Measurements from ENCODE around the gene GPNMB. TPM values are rescaled to one million over a fixed set of nuclear protein-coding genes. Genes with fewer than 3 reads are reported as not detected.

Gene GPNMB
- total RNA-seq, 1 experiment from 2014 or later: 1.2 TPM

GRCh38 chr7:23295401-23295697 lies 48.8 kb downstream of the GPNMB start:
- no TSS peak for BruUV-seq (replicated peaks)
- H3K4me1 ChIP-seq: peaks cover 1% of the 10 kb centered on the region; the same call in 1 of the 2 replicates
- no peaks in the 10 kb centered on the region for H3K36me3 ChIP-seq (ENCODE audit: control insufficient read depth, insufficient read depth, low read length)
- Mint-ChIP-seq H3K27me3 (ENCODE audit: insufficient read depth, unreplicated experiment) (no peaks in the 10 kb centered on the region), H3K4me3 (ENCODE audit: unreplicated experiment) (no peak overlapping the region), H3K4me1 (ENCODE audit: low read depth, unreplicated experiment) (peaks cover 9% of the 10 kb centered on the region), H3K27ac (ENCODE audit: unreplicated experiment) (no peak overlapping the region), H3K36me3 (ENCODE audit: insufficient read depth, unreplicated experiment) (peaks cover 15% of the 10 kb centered on the region), H3K9me3 (ENCODE audit: unreplicated experiment) (no peaks in the 10 kb centered on the region)
- CTCF ChIA-PET: interaction anchor here (2.2 kb wide), 1 partner anchor 22 kb away, joined by 8 read pairs; no protein-coding TSS in a partner anchor
- TF ChIP-seq CTCF (IDR thresholded peaks at IDR 0.05; ENCODE audit: insufficient read depth in 1 of 2, low read depth in 1 of 2, low read length in 1 of 2, severe bottlenecking in 1 of 2, unreplicated experiment in 1 of 2): no peak
- H3K9me3 ChIP-seq: no peaks in the 10 kb centered on the region
- intact Hi-C loops (cut with micrococcal nuclease; ENCODE audit: unreplicated experiment): no loop called here
- no peaks in the 10 kb centered on the region for H3K27me3 ChIP-seq (replicated peaks; ENCODE audit: control insufficient read depth, insufficient read depth, low read length)
- H3K4me3 ChIP-seq (ENCODE audit: low read depth, low read length): no peak overlapping the region
- POLR2A ChIA-PET: no interaction called here
- no peak for DNase-seq

GRCh38 chr7:23298141-23298881 lies 51.7 kb downstream of the GPNMB start:
- H3K27ac Mint-ChIP-seq (ENCODE audit: unreplicated experiment): peak overlapping the region; percentile 87
- peaks cover 25% of the 10 kb centered on the region for H3K4me1 Mint-ChIP-seq (ENCODE audit: low read depth, unreplicated experiment)
- CTCF ChIA-PET: interaction anchor here (0.5 to 1.7 kb wide), 4 partner anchors 20 to 31 kb away, joined by 3 to 17 read pairs (median 6); no protein-coding TSS in a partner anchor

More at GRCh38 chr7:23298141-23298881, 51.7 kb downstream of the GPNMB start:
- Mint-ChIP-seq H3K27me3 (ENCODE audit: insufficient read depth, unreplicated experiment) (no peaks in the 10 kb centered on the region), H3K4me3 (ENCODE audit: unreplicated experiment) (peak overlapping the region; percentile 95), H3K36me3 (ENCODE audit: insufficient read depth, unreplicated experiment) (peaks cover 41% of the 10 kb centered on the region), H3K9me3 (ENCODE audit: unreplicated experiment) (no peaks in the 10 kb centered on the region)
- intact Hi-C loops (cut with micrococcal nuclease; ENCODE audit: unreplicated experiment): no loop called here
- Histone ChIP-seq H3K4me1 (peaks cover 5% of the 10 kb centered on the region; the same call in 1 of the 2 replicates), H3K4me3 (ENCODE audit: low read depth, low read length) (no peak overlapping the region), H3K36me3 (ENCODE audit: control insufficient read depth, insufficient read depth, low read length) (peaks cover 1% of the 10 kb centered on the region; the same call in 1 of the 2 replicates), H3K9me3 (no peaks in the 10 kb centered on the region), H3K27me3 (replicated peaks; ENCODE audit: control insufficient read depth, insufficient read depth, low read length) (no peaks in the 10 kb centered on the region)
- no peak for TF ChIP-seq CTCF (IDR thresholded peaks at IDR 0.05; ENCODE audit: insufficient read depth in 1 of 2, low read depth in 1 of 2, low read length in 1 of 2, severe bottlenecking in 1 of 2, unreplicated experiment in 1 of 2)
- DNase-seq: no peak
- POLR2A ChIA-PET: interaction anchor here (0.5 to 1.5 kb wide), 7 partner anchors 15 to 207 kb away, joined by 3 to 6 read pairs (median 3); no protein-coding TSS in a partner anchor
- BruUV-seq (replicated peaks): no TSS peak
